ENCODE results near the gene TBC1D1.
A peak's percentile ranks its signal among the peaks of the same experiment; 100 is the strongest.

The TBC1D1 gene

DNA sequence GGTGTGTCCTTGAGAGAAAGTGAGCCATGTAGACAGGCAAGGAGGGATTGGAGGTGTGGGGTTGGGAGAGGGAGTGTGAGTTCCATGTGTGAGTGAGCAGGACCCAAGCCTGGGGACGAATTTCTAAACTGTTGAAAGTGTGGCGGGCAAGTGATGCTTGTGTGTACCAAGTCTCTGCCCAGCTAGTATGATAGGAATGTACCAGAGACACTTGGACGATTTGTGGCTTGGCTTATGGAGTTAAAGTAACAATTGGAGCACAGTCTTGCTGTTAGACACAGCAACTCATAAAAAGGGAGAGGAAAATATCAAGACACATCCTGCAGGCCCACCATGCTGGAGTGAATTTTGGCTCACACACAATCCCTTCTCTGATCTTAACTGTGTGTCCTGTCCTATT, 77.9 kb downstream of the TBC1D1 start:
- Histone ChIP-seq H2AK5ac (ENCODE audit: low read length) (no peak overlapping the region), H3K23ac (ENCODE audit: low read length) (no peak overlapping the region), H4K12ac (ENCODE audit: low read depth, low read length) (no peak overlapping the region), H2BK12ac (ENCODE audit: low read length) (no peak overlapping the region), H4K91ac (ENCODE audit: low read depth, low read length) (no peak overlapping the region), H3K4me2 (ENCODE audit: low read length) (no peak overlapping the region), H3K36me3 (ENCODE audit: control insufficient read depth in 1 of 2, insufficient read depth in 2 of 2, low read length in 2 of 2) (no peaks in the 10 kb centered on the region), H2AFZ (ENCODE audit: insufficient read depth, low read length, poor library complexity) (no peak overlapping the region), H3K27ac (ENCODE audit: low read depth, low read length) (no peak overlapping the region), H3K4me3 (ENCODE audit: low read depth, low read length) (no peak overlapping the region), H3K27me3 (ENCODE audit: insufficient read depth, low read length) (no peaks in the 10 kb centered on the region), H3K4me1 (ENCODE audit: control insufficient read depth in 1 of 2, insufficient read depth in 2 of 2, low read length in 2 of 2) (peaks cover 0 to 6% of the 10 kb centered on the region in 2 experiments), H3K79me2 (ENCODE audit: control insufficient read depth, insufficient read depth, low read length, poor library complexity) (no peaks in the 10 kb centered on the region), H3K9ac (ENCODE audit: low read length) (no peak overlapping the region), H4K8ac (ENCODE audit: low read depth, low read length) (no peak overlapping the region), H3K14ac (ENCODE audit: low read length) (no peak overlapping the region), H2BK5ac (ENCODE audit: low read depth, low read length, poor library complexity) (no peak overlapping the region), H3K4ac (ENCODE audit: low read depth, low read length) (no peak overlapping the region), H2BK120ac (ENCODE audit: insufficient read depth, low read length, poor library complexity) (no peak overlapping the region), H3K79me1 (ENCODE audit: low read length) (no peaks in the 10 kb centered on the region), H3K18ac (ENCODE audit: low read length) (no peak overlapping the region), H3K9me3 (ENCODE audit: insufficient read depth, low read depth, low read length) (no peaks in the 10 kb centered on the region)
- WGBS (ENCODE audit: extremely low coverage, insufficient coverage, insufficient read length), result no CpG with 5 or more reads among the region's 3 CpGs
- no peak for DNase-seq

DNA sequence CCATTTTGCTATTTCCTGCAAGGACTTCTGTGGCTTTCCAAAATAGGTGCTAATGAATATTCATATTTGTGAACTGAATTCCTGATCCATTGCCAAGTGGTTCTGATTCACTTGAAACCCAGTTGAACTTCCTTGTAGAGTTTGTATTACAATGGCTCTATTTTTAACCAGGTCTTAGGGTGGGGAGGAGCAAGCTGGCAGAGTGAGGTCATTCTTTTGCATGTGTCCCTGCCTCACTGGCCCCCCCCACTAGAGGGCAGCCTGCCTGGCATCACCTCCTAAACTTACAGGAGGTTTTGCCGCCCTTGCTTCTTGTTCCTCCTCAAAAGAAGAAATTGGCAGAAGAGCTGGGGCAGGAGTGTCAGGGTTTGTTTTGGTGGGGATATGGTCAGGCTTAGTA, 79.8 kb downstream of the TBC1D1 start:
- Histone ChIP-seq H4K8ac (ENCODE audit: low read depth, low read length) (no peak overlapping the region), H2BK12ac (ENCODE audit: low read length) (no peak overlapping the region), H3K9me3 (ENCODE audit: insufficient read depth, low read depth, low read length) (no peaks in the 10 kb centered on the region), H3K4me1 (ENCODE audit: control insufficient read depth in 1 of 2, insufficient read depth in 2 of 2, low read length in 2 of 2) (peaks cover 0 to 3% of the 10 kb centered on the region in 2 experiments), H3K4me3 (ENCODE audit: low read depth, low read length) (no peak overlapping the region), H3K14ac (ENCODE audit: low read length) (no peak overlapping the region), H4K12ac (ENCODE audit: low read depth, low read length) (no peak overlapping the region), H3K18ac (ENCODE audit: low read length) (no peak overlapping the region), H2AK5ac (ENCODE audit: low read length) (no peak overlapping the region), H2BK5ac (ENCODE audit: low read depth, low read length, poor library complexity) (no peak overlapping the region), H3K27me3 (ENCODE audit: insufficient read depth, low read length) (no peaks in the 10 kb centered on the region), H4K91ac (ENCODE audit: low read depth, low read length) (no peak overlapping the region), H3K4ac (ENCODE audit: low read depth, low read length) (no peak overlapping the region), H3K23ac (ENCODE audit: low read length) (no peak overlapping the region), H2BK120ac (ENCODE audit: insufficient read depth, low read length, poor library complexity) (no peak overlapping the region), H3K9ac (ENCODE audit: low read length) (no peak overlapping the region), H3K79me2 (ENCODE audit: control insufficient read depth, insufficient read depth, low read length, poor library complexity) (no peaks in the 10 kb centered on the region), H3K36me3 (ENCODE audit: control insufficient read depth in 1 of 2, insufficient read depth in 2 of 2, low read length in 2 of 2) (no peaks in the 10 kb centered on the region), H3K27ac (ENCODE audit: low read depth, low read length) (no peak overlapping the region), H2AFZ (ENCODE audit: insufficient read depth, low read length, poor library complexity) (peak overlapping the region; percentile 49), H3K79me1 (ENCODE audit: low read length) (no peaks in the 10 kb centered on the region), H3K4me2 (ENCODE audit: low read length) (no peak overlapping the region)
- WGBS (ENCODE audit: extremely low coverage, insufficient coverage, insufficient read length), result no CpG with 5 or more reads among the region's 1 CpG
- DNase-seq, result peak in 1 of 2 donors; percentile 49

DNA sequence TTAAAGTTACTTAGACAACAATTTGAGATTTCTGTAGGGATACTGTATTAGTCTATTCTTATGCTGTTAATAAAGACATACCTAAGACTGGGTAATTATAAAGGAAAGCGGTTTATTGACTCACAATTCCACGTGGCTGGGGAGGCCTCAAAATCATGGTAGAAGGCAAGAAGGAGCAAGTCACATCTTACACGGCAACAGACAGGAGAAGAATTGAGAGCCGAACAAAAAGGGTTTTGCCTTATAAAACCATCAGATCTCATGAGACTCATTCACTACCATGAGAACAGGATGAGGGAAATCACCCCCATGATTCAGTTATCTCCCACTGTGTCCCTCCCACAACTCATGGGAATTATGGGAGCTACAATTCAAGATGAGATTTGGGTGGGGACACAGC, 80.3 kb downstream of the TBC1D1 start:
- Histone ChIP-seq H2BK5ac (ENCODE audit: low read depth, low read length, poor library complexity) (no peak overlapping the region), H2BK12ac (ENCODE audit: low read length) (no peak overlapping the region), H4K8ac (ENCODE audit: low read depth, low read length) (no peak overlapping the region), H3K23ac (ENCODE audit: low read length) (no peak overlapping the region), H3K36me3 (ENCODE audit: control insufficient read depth in 1 of 2, insufficient read depth in 2 of 2, low read length in 2 of 2) (no peaks in the 10 kb centered on the region), H3K27me3 (ENCODE audit: insufficient read depth, low read length) (no peaks in the 10 kb centered on the region), H2AFZ (ENCODE audit: insufficient read depth, low read length, poor library complexity) (no peak overlapping the region), H3K18ac (ENCODE audit: low read length) (no peak overlapping the region), H3K27ac (ENCODE audit: low read depth, low read length) (no peak overlapping the region), H3K9ac (ENCODE audit: low read length) (no peak overlapping the region), H3K4me1 (ENCODE audit: control insufficient read depth in 1 of 2, insufficient read depth in 2 of 2, low read length in 2 of 2) (no peaks in the 10 kb centered on the region), H3K9me3 (ENCODE audit: insufficient read depth, low read depth, low read length) (peaks cover 1% of the 10 kb centered on the region), H3K79me2 (ENCODE audit: control insufficient read depth, insufficient read depth, low read length, poor library complexity) (no peaks in the 10 kb centered on the region), H3K4ac (ENCODE audit: low read depth, low read length) (no peak overlapping the region), H3K4me2 (ENCODE audit: low read length) (no peak overlapping the region), H4K12ac (ENCODE audit: low read depth, low read length) (no peak overlapping the region), H3K4me3 (ENCODE audit: low read depth, low read length) (no peak overlapping the region), H3K79me1 (ENCODE audit: low read length) (no peaks in the 10 kb centered on the region), H2AK5ac (ENCODE audit: low read length) (no peak overlapping the region), H3K14ac (ENCODE audit: low read length) (no peak overlapping the region), H2BK120ac (ENCODE audit: insufficient read depth, low read length, poor library complexity) (no peak overlapping the region), H4K91ac (ENCODE audit: low read depth, low read length) (no peak overlapping the region)
- no CpG with 5 or more reads among the region's 4 CpGs for WGBS (ENCODE audit: extremely low coverage, insufficient coverage, insufficient read length)
- DNase-seq, result no peak

DNA sequence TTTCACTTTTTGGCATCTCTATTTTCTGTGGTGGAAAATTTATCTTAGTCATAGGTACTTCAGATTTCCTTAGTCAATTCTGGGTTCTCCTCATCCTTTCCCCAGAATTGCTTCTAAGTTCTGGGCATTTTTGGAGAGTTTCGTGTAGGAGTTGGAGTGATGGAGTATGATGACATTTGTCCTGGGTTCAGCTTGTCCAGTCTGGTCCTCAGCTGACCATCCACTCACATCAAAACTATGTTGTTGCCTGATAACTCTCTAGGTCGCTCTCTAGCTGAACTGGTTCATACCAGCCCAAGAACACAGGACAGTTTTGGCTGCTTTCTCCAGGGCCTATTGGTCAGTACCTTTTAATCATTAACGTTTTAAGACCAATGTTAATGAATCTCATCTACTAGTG, 82.6 kb downstream of the TBC1D1 start:
- peaks cover 0 to 3% of the 10 kb centered on the region in 2 experiments for H3K4me1 ChIP-seq (ENCODE audit: control insufficient read depth in 1 of 2, insufficient read depth in 2 of 2, low read length in 2 of 2)
- no peak overlapping the region for H2AK5ac ChIP-seq (ENCODE audit: low read length)
- no peak overlapping the region for H3K4ac ChIP-seq (ENCODE audit: low read depth, low read length)
- no peak overlapping the region for H3K18ac ChIP-seq (ENCODE audit: low read length)
- no peak overlapping the region for H2AFZ ChIP-seq (ENCODE audit: insufficient read depth, low read length, poor library complexity)
- peaks cover 10% of the 10 kb centered on the region for H3K79me1 ChIP-seq (ENCODE audit: low read length)
- no peak overlapping the region for H2BK12ac ChIP-seq (ENCODE audit: low read length)
- H2BK120ac ChIP-seq (ENCODE audit: insufficient read depth, low read length, poor library complexity), result no peak overlapping the region
- H3K4me2 ChIP-seq (ENCODE audit: low read length), result no peak overlapping the region
- peaks cover 8% of the 10 kb centered on the region for H3K79me2 ChIP-seq (ENCODE audit: control insufficient read depth, insufficient read depth, low read length, poor library complexity)
- H4K8ac ChIP-seq (ENCODE audit: low read depth, low read length), result no peak overlapping the region
- no peak overlapping the region for H4K91ac ChIP-seq (ENCODE audit: low read depth, low read length)
- no peak overlapping the region for H3K23ac ChIP-seq (ENCODE audit: low read length)
- H4K12ac ChIP-seq (ENCODE audit: low read depth, low read length), result no peak overlapping the region
- H3K9ac ChIP-seq (ENCODE audit: low read length), result no peak overlapping the region
- no CpG with 5 or more reads among the region's 3 CpGs for WGBS (ENCODE audit: extremely low coverage, insufficient coverage, insufficient read length)
- no peaks in the 10 kb centered on the region for H3K27me3 ChIP-seq (ENCODE audit: insufficient read depth, low read length)
- peaks cover 1% of the 10 kb centered on the region for H3K9me3 ChIP-seq (ENCODE audit: insufficient read depth, low read depth, low read length)
- no peak overlapping the region for H3K27ac ChIP-seq (ENCODE audit: low read depth, low read length)
- H3K4me3 ChIP-seq (ENCODE audit: low read depth, low read length), result no peak overlapping the region
- H3K36me3 ChIP-seq (ENCODE audit: control insufficient read depth in 1 of 2, insufficient read depth in 2 of 2, low read length in 2 of 2), result no peaks in the 10 kb centered on the region
- H3K14ac ChIP-seq (ENCODE audit: low read length), result no peak overlapping the region
- peak; percentile 66 to 88 for DNase-seq
- no peak overlapping the region for H2BK5ac ChIP-seq (ENCODE audit: low read depth, low read length, poor library complexity)

All from trophoblast cell (in vitro differentiated cells and primary cell).